GM06990 (cell line): Measurements from ENCODE around the gene SYNPO2.

Experiments
- DNase-seq: peaks from one replicate; pipeline ENCODE4 v3.0.0-alpha.2; 2011; ENCODE audit not compliant: insufficient read length; ENCODE audit errors: extremely low read depth
- H3K27me3 ChIP-seq: replicated peaks from 2 replicates; pipeline ENCODE4 v1.6.0; 2011; ENCODE audit warnings: low read length; ENCODE audit not compliant: control insufficient read depth, insufficient read depth
- H3K36me3 ChIP-seq: 2 replicates; pipeline ENCODE4 v1.5.1; 2011; ENCODE audit warnings: low read length; ENCODE audit not compliant: control insufficient read depth, insufficient read depth
- H3K4me3 ChIP-seq: replicated peaks from 2 replicates; pipeline ENCODE4 v1.5.1; 2011; ENCODE audit warnings: low read depth, mild to moderate bottlenecking, control low read depth, low read length
- CTCF ChIP-seq: IDR thresholded peaks from 2 replicates; pipeline ENCODE4 v1.5.1; 2011; ENCODE audit warnings: low read length, control low read depth, mild to moderate bottlenecking, inconsistent platforms; ENCODE audit not compliant: insufficient read depth, poor library complexity, severe bottlenecking

The SYNPO2 gene

GRCh38 chr4:118923891-118924290 lies 35.2 kb downstream of the SYNPO2 start:
- DNase-seq = no peak
- Histone ChIP-seq H3K4me3 (no peak overlapping the region), H3K27me3 (no peaks in the 10 kb centered on the region), H3K36me3 (no peaks in the 10 kb centered on the region)
- no peak for TF ChIP-seq CTCF

GRCh38 chr4:118927974-118928373 lies 39.3 kb downstream of the SYNPO2 start:
- DNase-seq = no peak
- no peak for TF ChIP-seq CTCF
- no peaks in the 10 kb centered on the region for H3K27me3 ChIP-seq

GRCh38 chr4:118930255-118930654 lies 41.6 kb downstream of the SYNPO2 start:
- Histone ChIP-seq H3K36me3 (no peaks in the 10 kb centered on the region), H3K27me3 (no peaks in the 10 kb centered on the region), H3K4me3 (no peak overlapping the region)
- TF ChIP-seq CTCF = no peak
- no peak for DNase-seq

More at GRCh38 chr4:118927974-118928373, 39.3 kb downstream of the SYNPO2 start:
- H3K36me3 ChIP-seq = no peaks in the 10 kb centered on the region
- H3K4me3 ChIP-seq = no peak overlapping the region

GRCh38 chr4:118931786-118932185 lies 43.1 kb downstream of the SYNPO2 start:
- DNase-seq = no peak
- no peaks in the 10 kb centered on the region for H3K36me3 ChIP-seq
- no peak for TF ChIP-seq CTCF

GRCh38 chr4:118935819-118936218 lies 47.2 kb downstream of the SYNPO2 start:
- no peak for DNase-seq
- Histone ChIP-seq H3K4me3 (no peak overlapping the region), H3K27me3 (no peaks in the 10 kb centered on the region), H3K36me3 (no peaks in the 10 kb centered on the region)
- no peak for TF ChIP-seq CTCF

More at GRCh38 chr4:118931786-118932185, 43.1 kb downstream of the SYNPO2 start:
- no peak overlapping the region for H3K4me3 ChIP-seq
- no peaks in the 10 kb centered on the region for H3K27me3 ChIP-seq

- Histone ChIP-seq H3K4me3 (no peak overlapping the region), H3K27me3 (no peaks in the 10 kb centered on the region), H3K36me3 (no peaks in the 10 kb centered on the region)
- no peak for DNase-seq
- TF ChIP-seq CTCF = no peak
Observed at GRCh38 chr4:118936406-118936805, 47.8 kb downstream of the SYNPO2 start.
